Measurements from ENCODE around the gene IRAK1BP1.

- no peak for TF ChIP-seq CTCF (conservative IDR thresholded peaks at IDR 0.05; ENCODE audit: low read depth, low read length)
- no peak for TF ChIP-seq EZH2 (IDR thresholded peaks at IDR 0.05; ENCODE audit: borderline replicate concordance, low read depth, low read length, poor library complexity, severe bottlenecking)
Observed at GRCh38 chr6:78935553-78935952, 68.2 kb downstream of the IRAK1BP1 start.

All from A673 (cell line).